Duodenal mucosa (tissue), 2 donors: ENCODE measurements around the gene HOXC9.

Source experiments
- H3K27ac ChIP-seq: one replicate; pipeline ENCODE4 v1.7.0; 2013; ENCODE audit warnings: low read depth, low read length
- H3K27me3 ChIP-seq, 2 donors: one replicate each; pipeline ENCODE4 v1.7.0; 2013; ENCODE audit warnings: low read length in 2 of 2, control low read depth in 1 of 2; ENCODE audit not compliant: insufficient read depth in 2 of 2, control insufficient read depth in 1 of 2
- H3K36me3 ChIP-seq, 2 donors: one replicate each; pipeline ENCODE4 v1.7.0; 2013; ENCODE audit warnings: low read length in 2 of 2, control low read depth in 1 of 2; ENCODE audit not compliant: insufficient read depth in 2 of 2, control insufficient read depth in 1 of 2
- H3K4me1 ChIP-seq, 2 donors: one replicate each; pipeline ENCODE4 v1.7.0; 2013; ENCODE audit warnings: low read length in 2 of 2, control low read depth in 1 of 2; ENCODE audit not compliant: insufficient read depth in 2 of 2, control insufficient read depth in 1 of 2
- H3K4me3 ChIP-seq, 2 donors: one replicate each; pipeline ENCODE4 v1.7.0; 2013; ENCODE audit warnings: low read length in 2 of 2, low read depth in 1 of 2
- H3K9ac ChIP-seq, 2 donors: one replicate each; pipeline ENCODE4 v1.7.0; 2013; ENCODE audit warnings: low read length in 2 of 2, low read depth in 1 of 2
- H3K9me3 ChIP-seq, 2 donors: one replicate each; pipeline ENCODE4 v1.7.0; 2013; ENCODE audit warnings: low read length in 2 of 2, control low read depth in 1 of 2; ENCODE audit not compliant: control insufficient read depth in 1 of 2

The HOXC9 gene

DNA sequence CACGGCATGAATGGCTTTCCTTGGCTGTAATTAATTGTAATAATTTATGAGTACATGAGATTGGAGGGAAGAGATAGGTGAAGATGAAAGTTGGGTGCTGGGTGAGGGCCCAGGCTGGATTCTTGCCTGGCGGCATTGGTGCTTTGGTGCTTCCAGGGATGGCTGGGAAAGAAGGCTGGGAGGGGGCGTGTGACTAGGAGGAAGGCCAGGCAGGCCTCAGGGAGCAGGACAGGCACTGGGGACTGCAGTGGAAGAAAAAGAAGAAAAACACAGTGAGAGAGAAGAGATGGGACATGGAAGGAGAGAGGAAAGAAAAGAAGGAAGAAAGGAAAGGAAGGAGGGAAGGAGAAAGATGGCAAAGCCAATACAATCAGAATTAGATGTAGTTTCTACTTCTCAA lies 3.7 kb downstream of the HOXC9 start:
- Histone ChIP-seq H3K9ac (no peak overlapping the region), H3K4me1 (peaks cover 9% of the 10 kb centered on the region in 2 donors), H3K9me3 (no peaks in the 10 kb centered on the region), H3K27me3 (peaks cover 91 to 97% of the 10 kb centered on the region in 2 donors), H3K36me3 (no peaks in the 10 kb centered on the region), H3K27ac (no peak overlapping the region), H3K4me3 (no peak overlapping the region)

DNA sequence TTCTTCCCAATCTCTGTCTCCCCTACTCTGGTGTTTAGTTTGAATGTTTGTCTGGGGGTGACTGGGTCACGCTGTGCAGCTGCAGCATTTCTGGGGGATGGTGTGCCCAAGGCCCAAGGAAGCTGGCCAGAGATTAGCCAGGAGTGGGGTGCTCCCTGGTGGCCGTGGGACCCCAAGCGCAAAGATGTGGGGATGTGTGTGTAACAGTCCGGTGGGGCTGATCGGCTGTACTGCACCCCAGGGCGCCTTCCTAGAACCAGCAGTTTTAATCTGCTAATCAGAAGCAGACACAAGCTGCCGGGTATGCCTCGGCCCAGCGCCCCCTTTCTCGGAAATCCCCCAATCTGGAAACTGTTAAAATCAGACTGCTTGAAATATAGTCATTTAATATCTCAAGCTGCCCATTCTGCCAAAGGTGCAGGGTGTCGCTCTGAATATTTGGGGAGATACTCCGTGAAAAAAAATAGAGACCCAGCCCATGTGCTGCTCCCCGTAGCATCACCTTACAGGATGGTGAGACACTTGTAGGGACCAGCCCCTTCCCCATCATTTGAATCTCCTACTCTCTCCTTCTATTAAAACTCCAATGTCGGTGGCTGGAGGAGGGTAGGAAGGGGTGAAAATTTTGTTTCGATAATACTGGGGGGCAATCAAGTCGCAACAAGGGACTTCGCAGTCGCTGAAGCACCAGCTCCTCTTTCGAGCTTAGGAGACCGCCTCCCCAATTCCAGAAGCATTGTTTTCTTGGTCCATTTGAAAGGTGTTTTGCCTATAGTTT lies 4.3 kb downstream of the HOXC9 start:
- Histone ChIP-seq H3K9me3 (no peaks in the 10 kb centered on the region), H3K27me3 (peaks cover 88 to 93% of the 10 kb centered on the region in 2 donors), H3K36me3 (no peaks in the 10 kb centered on the region), H3K27ac (no peak overlapping the region), H3K4me3 (no peak overlapping the region), H3K4me1 (peaks cover 9 to 11% of the 10 kb centered on the region in 2 donors), H3K9ac (no peak overlapping the region)

DNA sequence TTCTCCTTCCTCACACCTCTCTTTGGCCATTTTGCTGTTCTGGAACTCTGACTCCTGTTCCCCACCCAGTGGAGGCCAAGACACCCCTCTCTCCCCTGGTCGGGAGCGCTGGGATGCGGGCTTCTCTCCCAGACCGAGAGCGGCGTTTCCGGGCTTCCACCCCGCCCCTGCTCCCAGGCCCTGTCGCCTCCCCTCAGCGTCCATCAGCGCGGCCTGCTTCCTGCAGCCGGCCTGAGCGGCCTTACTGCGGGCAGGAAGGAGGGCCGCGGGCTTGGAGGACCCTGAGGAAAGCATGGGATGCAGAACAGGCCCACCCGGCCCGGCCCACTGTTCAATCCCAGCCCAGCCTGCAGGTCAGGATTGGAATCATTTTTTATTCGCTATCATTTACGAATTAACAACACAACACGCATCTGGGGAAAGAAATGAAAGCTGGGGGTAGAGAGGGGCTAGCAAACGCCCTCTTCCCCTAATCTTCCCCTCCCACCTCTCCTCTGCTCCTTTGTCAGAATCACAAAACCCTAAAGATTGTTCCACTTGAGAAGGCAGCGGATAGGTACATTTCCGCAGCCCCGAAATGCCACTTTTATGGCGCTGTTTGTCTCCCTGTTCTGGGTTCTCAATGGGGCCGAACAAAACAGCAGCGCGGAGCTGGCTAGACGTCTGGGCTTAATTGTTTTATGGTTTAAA lies 5.0 kb downstream of the HOXC9 start:
- Histone ChIP-seq H3K27ac (no peak overlapping the region), H3K9me3 (no peaks in the 10 kb centered on the region), H3K4me3 (no peak overlapping the region), H3K4me1 (peaks cover 9 to 13% of the 10 kb centered on the region in 2 donors), H3K27me3 (peaks cover 89 to 93% of the 10 kb centered on the region in 2 donors), H3K9ac (no peak overlapping the region), H3K36me3 (no peaks in the 10 kb centered on the region)

DNA sequence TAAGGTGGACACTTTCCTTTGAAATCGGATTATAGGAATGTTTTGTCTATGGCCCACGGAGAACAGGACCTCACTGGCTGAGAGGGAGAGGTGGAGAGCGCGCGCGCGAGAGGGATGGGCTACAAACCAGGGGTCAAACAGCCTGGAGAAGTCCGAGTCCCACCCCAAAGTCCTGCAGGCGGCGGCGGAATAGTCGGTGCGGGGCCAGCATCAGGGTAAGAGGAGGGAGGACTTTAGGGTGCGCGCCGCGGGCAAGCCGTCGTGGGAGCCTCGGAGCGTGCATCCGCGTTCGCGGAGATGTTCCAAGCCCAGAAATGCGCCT lies 5.5 kb downstream of the HOXC9 start:
- no peak overlapping the region for H3K4me3 ChIP-seq
- no peak overlapping the region for H3K27ac ChIP-seq
- peaks cover 9 to 13% of the 10 kb centered on the region in 2 donors for H3K4me1 ChIP-seq
- peaks cover 89 to 93% of the 10 kb centered on the region in 2 donors for H3K27me3 ChIP-seq
- no peaks in the 10 kb centered on the region for H3K36me3 ChIP-seq
- H3K9ac ChIP-seq = no peak overlapping the region
- no peaks in the 10 kb centered on the region for H3K9me3 ChIP-seq

DNA sequence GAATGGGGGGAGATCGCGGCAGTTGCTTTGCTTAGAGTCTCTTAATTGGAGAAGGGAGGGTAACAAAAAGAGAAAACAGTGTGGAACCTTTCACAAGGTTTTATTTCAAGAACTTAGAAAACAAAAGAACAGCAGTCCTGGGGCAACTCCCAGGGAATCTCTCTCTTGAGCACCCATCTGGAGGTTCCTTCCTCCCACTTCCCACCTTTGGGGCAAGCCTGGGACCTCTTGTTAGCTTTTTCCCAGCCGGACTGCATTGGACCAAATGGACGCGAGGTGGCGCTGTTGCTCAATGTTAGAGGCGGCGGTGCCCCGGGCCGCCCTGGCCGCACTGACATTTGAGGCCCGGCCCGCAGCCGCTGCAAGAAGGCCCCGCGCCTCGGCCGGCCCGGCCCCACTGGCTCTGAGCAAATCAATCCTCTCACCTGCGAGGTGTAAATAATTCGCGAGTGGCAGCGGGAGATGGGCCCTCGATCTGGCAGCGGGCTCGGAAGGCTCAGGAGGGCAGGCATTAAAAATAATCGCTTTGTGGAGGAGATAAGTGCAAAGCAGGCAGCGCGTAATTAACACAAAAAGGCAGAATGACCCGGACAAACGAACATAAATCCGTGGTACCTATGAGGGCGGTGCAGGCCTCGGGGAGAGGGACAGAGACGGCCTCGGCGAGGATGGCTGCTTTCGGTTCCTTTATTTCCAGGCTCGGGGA lies 6.0 kb downstream of the HOXC9 start:
- no peak overlapping the region for H3K27ac ChIP-seq
- H3K4me1 ChIP-seq = peaks cover 9 to 13% of the 10 kb centered on the region in 2 donors
- no peaks in the 10 kb centered on the region for H3K36me3 ChIP-seq
- peak overlapping the region; percentile 33 to 57 for H3K4me3 ChIP-seq
- no peaks in the 10 kb centered on the region for H3K9me3 ChIP-seq
- peak overlapping the region; percentile 4 to 48 for H3K9ac ChIP-seq
- peaks cover 89 to 93% of the 10 kb centered on the region in 2 donors for H3K27me3 ChIP-seq

DNA sequence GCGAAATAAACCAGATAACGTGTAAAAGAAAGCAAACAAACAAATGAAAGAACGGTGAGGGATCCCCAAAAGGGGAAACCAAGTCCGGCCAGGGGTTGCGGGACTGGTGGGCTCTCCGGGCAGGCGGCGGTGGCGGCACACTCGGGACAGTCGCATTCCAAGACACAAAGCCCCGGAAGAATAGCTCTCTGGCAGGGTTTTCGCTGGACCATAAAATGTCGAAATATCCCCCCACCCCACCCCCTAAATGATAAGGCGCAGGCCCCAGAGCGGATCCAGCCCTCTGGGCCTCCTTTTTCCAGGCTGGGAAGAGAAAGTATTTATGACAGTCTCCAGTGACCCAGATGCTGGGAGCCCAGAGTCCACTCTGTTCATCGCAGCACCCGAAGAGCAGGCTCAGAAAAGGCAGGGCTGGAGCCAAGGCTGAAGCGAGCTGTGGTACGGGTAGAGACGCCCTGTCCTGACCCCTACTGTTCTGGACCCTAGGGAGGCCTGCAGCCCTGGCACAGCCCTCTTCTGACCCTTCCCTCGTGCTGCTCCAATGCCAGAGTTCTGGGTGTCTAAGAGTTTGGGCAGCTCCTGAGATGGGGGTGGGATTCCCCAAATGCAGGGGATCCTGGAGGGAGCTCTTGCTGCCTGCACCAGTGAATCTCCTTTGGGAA lies 6.7 kb downstream of the HOXC9 start:
- peak overlapping the region; percentile 33 to 57 for H3K4me3 ChIP-seq
- no peaks in the 10 kb centered on the region for H3K9me3 ChIP-seq
- H3K4me1 ChIP-seq = peaks cover 9 to 13% of the 10 kb centered on the region in 2 donors
- H3K27ac ChIP-seq = no peak overlapping the region
- peaks cover 88 to 93% of the 10 kb centered on the region in 2 donors for H3K27me3 ChIP-seq
- no peaks in the 10 kb centered on the region for H3K36me3 ChIP-seq
- peak overlapping the region; percentile 4 to 48 for H3K9ac ChIP-seq

DNA sequence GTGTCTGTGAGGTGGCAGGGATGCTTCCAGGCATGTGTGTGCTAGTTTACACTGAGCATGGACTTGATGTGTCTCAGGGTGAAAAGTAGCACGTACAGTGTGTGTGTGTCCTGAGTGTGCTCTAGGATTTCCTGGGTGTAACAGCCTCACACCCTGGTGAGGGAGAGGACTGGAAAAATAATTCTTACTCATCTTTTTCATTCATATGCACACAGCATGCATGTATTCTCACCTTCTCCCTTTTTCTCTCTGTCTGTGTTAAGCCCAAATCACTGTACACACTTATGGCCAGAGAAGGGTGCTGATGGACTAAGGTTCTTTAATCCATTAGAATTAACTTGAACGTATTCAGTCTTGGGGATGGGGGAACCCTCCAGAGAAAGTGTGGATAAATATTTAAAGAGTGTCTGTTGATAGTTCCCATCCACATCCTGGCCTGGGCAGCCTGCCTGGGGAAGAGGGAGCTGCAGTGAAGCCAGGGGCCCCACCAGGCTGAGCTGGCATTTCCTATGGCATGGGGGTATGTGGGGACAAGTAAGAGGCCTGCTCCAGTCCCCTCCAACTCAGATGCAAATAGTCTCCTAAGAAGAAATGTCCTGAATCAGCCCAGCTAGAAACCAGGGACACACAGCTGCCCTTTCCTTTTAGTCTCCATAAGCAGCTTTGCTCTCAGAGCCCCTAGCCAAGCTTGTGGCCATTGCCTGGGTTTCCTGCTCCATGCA lies 7.7 kb downstream of the HOXC9 start:
- Histone ChIP-seq H3K36me3 (no peaks in the 10 kb centered on the region), H3K4me1 (peaks cover 9 to 13% of the 10 kb centered on the region in 2 donors), H3K27me3 (peaks cover 85 to 89% of the 10 kb centered on the region in 2 donors), H3K9ac (no peak overlapping the region), H3K9me3 (no peaks in the 10 kb centered on the region), H3K4me3 (no peak overlapping the region), H3K27ac (no peak overlapping the region)

DNA sequence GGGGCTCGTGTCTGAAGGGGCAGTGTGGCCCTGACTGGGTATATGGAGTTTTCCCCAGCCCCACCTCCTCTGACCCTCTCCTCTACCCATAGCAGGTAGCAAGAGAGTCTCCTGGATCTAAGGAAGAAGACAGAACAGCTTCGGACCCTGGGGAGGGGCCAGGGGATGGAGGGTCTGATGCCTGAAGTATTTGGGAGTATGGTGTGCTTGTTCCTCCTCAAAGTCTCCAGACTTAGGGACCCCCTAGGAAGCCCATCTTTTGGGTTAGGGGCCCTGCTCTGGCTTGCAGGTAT lies 8.2 kb downstream of the HOXC9 start:
- Histone ChIP-seq H3K36me3 (no peaks in the 10 kb centered on the region), H3K27me3 (peaks cover 85 to 89% of the 10 kb centered on the region in 2 donors), H3K4me1 (peaks cover 9 to 13% of the 10 kb centered on the region in 2 donors), H3K9ac (no peak overlapping the region), H3K9me3 (no peaks in the 10 kb centered on the region), H3K27ac (no peak overlapping the region), H3K4me3 (no peak overlapping the region)

DNA sequence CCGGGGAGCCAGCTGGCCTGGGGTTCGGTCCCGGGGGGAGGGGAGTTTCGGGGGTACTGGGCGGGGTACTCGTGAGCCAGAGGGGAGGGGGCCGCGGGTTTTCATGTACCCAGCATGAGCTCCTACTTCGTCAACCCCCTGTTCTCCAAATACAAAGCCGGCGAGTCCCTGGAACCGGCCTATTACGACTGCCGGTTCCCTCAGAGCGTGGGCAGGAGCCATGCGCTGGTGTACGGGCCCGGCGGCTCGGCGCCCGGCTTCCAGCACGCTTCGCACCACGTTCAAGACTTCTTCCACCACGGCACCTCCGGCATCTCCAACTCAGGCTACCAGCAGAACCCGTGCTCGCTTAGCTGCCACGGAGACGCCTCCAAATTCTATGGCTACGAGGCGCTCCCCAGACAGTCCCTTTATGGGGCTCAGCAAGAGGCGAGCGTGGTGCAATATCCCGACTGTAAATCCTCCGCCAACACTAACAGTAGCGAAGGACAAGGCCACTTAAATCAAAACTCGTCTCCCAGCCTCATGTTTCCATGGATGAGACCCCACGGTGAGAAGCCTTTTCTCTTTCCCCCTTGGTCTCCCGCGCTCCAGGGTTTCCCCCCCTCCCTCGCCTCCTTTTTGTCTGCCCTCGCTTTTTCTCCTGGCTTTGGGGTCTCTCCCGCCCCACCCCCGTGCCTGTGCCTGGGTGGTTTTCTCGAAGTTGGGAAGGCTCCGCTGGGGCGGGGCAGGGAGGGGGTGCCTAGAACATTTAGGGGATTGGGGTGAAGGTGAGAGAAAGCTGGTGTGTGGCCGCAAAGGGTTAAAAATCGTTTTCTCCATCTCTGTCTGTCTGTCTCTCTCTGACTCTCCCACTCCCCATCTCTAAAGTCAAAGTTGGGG lies 9.5 kb downstream of the HOXC9 start:
- Histone ChIP-seq H3K27me3 (peaks cover 87 to 90% of the 10 kb centered on the region in 2 donors), H3K4me3 (peak overlapping the region in 1 of 2 donors; percentile 43), H3K27ac (no peak overlapping the region), H3K4me1 (peaks cover 9 to 13% of the 10 kb centered on the region in 2 donors), H3K36me3 (no peaks in the 10 kb centered on the region), H3K9me3 (no peaks in the 10 kb centered on the region), H3K9ac (no peak overlapping the region)
